Cardiac fibroblast (primary cell): ENCODE results near the gene NUDT6.

Experiments
- DNase-seq, 2 donors: peaks; one replicate each; pipeline versions ENCODE4 v3.0.0 to v3.0.0-alpha.2; 2010; ENCODE audit warnings: low read depth in 2 of 2
- H3K4me3 ChIP-seq, 2 donors: replicated peaks in 1 of 2; 1 replicate in 1 of 2; 2 replicates in 1 of 2; pipeline ENCODE4 v1.5.1; 2011; ENCODE audit warnings: low read depth in 2 of 2, low read length in 2 of 2, mild to moderate bottlenecking in 2 of 2, moderate library complexity in 1 of 2
- CTCF ChIP-seq: IDR thresholded peaks from one replicate; pipeline ENCODE4 v1.5.1; 2011; ENCODE audit warnings: low read depth, mild to moderate bottlenecking, low read length, inconsistent platforms

The NUDT6 gene

DNA sequence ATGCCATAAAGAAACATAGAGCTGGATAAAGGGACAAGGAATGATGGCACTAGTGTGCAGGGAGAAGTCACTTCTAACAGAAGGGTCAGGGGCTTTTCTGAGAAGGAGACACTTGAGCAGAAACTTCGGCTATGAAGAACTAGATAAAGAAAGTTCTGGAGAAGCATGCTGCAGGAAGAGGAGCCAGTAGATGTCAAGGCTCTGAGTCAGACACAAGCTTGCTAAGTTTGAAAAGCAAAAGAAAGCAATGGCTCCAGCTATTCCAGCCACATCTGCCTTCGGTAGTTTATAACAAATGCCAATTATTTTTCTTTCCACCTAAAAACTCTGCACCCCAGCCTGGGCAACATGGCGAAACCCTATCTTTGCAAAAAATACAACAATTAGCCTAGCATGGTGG lies 7.5 kb downstream of the NUDT6 start:
- TF ChIP-seq CTCF, result no peak
- no peak overlapping the region for H3K4me3 ChIP-seq
- peak; percentile 58 to 72 for DNase-seq

DNA sequence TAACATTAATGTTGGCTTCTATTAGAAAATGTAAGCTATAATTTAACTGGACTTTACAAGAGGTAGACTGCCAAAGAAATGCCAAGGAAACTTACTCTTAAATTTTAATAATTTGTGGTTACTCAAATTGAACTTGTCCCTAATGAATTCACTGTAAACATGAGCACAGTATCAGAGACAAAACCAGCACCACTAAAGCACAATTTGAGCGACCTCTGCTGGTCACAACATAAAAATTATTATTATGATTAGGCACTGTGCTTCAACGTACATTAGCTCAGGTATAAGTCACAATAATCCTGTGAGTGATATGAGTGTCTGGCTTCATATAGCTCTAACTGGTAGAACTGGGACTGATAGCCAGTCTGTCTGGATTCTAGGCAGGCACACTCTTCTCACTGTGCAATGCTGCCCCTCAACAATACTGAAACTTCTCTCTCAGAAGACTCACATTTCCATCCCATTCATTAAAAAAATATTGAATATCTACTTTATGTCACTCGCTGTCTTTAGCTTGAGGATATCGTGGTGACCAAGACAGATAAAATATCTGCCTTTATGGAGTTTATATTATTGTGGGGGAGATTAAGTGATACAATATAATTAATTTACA lies 8.0 kb downstream of the NUDT6 start:
- no peak overlapping the region for H3K4me3 ChIP-seq
- DNase-seq, result peak; percentile 65 to 67
- TF ChIP-seq CTCF, result peak; percentile 33

- no peak overlapping the region for H3K4me3 ChIP-seq
- TF ChIP-seq CTCF, result no peak
- DNase-seq, result no peak
Observed at GRCh38 chr4:122912810-122913575, 9.4 kb downstream of the NUDT6 start.

- DNase-seq, result no peak
- no peak for TF ChIP-seq CTCF
- no peak overlapping the region for H3K4me3 ChIP-seq
Observed at GRCh38 chr4:122911588-122911987, 10.8 kb downstream of the NUDT6 start.

- no peak for DNase-seq
- TF ChIP-seq CTCF, result no peak
- no peak overlapping the region for H3K4me3 ChIP-seq
Observed at GRCh38 chr4:122909683-122910082, 12.7 kb downstream of the NUDT6 start.

DNA sequence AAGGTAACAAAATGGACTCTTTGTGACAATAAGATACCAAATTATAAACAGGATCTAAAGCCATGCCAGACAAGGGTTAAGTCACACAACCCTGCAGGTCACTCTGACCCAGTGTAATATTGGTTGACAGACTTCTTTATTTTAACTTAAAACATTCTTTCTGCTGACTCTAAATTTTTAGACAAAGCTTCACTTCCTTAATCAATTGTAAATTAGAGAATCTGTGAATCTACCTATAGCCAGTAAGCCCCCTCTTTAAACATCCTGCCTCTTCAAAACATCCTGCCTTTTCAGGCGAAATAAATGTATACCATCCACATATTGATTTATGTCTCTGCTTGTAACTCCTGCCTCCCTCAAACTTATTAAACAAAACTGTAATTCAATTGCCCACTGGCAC lies 14.2 kb downstream of the NUDT6 start:
- no peak for DNase-seq
- no peak for TF ChIP-seq CTCF
- H3K4me3 ChIP-seq, result no peak overlapping the region
